H1 (cell line): Measurements from ENCODE around the gene EZH2. TPM values are rescaled to one million over a fixed set of nuclear protein-coding genes. Genes with fewer than 3 reads are reported as not detected.

ENCODE experiments used
- EZH2 ChIP-seq: fragments of 200-600 bp; sonication (generic); IDR thresholded peaks from 2 replicates; pipeline ENCODE4 v1.7.1; 2012; ENCODE audit warnings: low read depth, mild to moderate bottlenecking, moderate library complexity, low read length, inconsistent platforms; ENCODE audit not compliant: severe bottlenecking
- TEAD4 ChIP-seq: IDR thresholded peaks from 2 replicates; pipeline ENCODE4 v1.6.1; 2012; ENCODE audit warnings: low read depth, low read length, inconsistent platforms, mixed read lengths
- polyA plus RNA-seq, 7 experiments: library from polyadenylated mRNA; depleted of rRNA in 3 of 7; stranded (reverse) in 5 of 7; unstranded in 2 of 7; fragments of >200 nt in 5 of 7; fragments of 200-250 nt in 2 of 7; gene quantifications; 1 replicate in 5 of 7; 2 replicates in 1 of 7; 4 replicates in 1 of 7; pipeline versions ENCODE4 v1.2.1 to v1.2.3, GENCODE V29; 2011 to 2013; ENCODE audit warnings: missing spikeins in 2 of 7, mixed read lengths in 2 of 7
- total RNA-seq: library from RNA; stranded (reverse); fragmentation: NEBNext Ultra II Directional; extraction: Animal tissue kit (Norgen Biotek cat#: 25700); gene quantifications from 2 replicates; pipeline ENCODE4 v1.2.1, GENCODE V29; 2021

EZH2 gene
- total and polyA plus RNA-seq, 2 of the 8 experiments (the other 6 are each of a cell fraction or from before 2014, with no cell fraction given): 28.9 to 49.0 TPM

GRCh38 chr7:148901178-148901577 lies 17.1 kb upstream of the EZH2 start (continued):
- TF ChIP-seq TEAD4 (no peak), EZH2 (no peak)
